Hepatocyte (in vitro differentiated cells): ENCODE measurements around the gene SLC23A2. TPM values are rescaled to one million over a fixed set of nuclear protein-coding genes. Genes with fewer than 3 reads are reported as not detected.

ENCODE experiments used
- DNase-seq: peaks from one replicate; pipeline ENCODE4 v3.0.0-alpha.2; 2016; ENCODE audit warnings: low spot score
- H2AFZ ChIP-seq: fragments of 200-600 bp; sonication (generic); 2 replicates; pipeline ENCODE4 v1.6.0; 2016; ENCODE audit warnings: antibody characterized with exemption, mild to moderate bottlenecking
- H3K27ac ChIP-seq: fragments of 200-600 bp; sonication (generic); 2 replicates; pipeline ENCODE4 v1.5.1; 2016; ENCODE audit warnings: mild to moderate bottlenecking
- H3K27me3 ChIP-seq: fragments of 200-600 bp; sonication (generic); 2 replicates; pipeline ENCODE4 v1.6.1; 2016
- H3K36me3 ChIP-seq: fragments of 200-600 bp; sonication (generic); replicated peaks from 2 replicates; pipeline ENCODE4 v1.5.1; 2016; ENCODE audit warnings: low read depth; ENCODE audit not compliant: insufficient read depth
- H3K4me1 ChIP-seq: fragments of 200-600 bp; sonication (generic); 2 replicates; pipeline ENCODE4 v1.5.1; 2016; ENCODE audit warnings: mild to moderate bottlenecking, moderate library complexity; ENCODE audit not compliant: insufficient read depth
- H3K4me2 ChIP-seq: fragments of 200-600 bp; sonication (generic); 2 replicates; pipeline ENCODE4 v1.6.0; 2016
- H3K4me3 ChIP-seq: fragments of 200-600 bp; sonication (generic); 2 replicates; pipeline ENCODE4 v1.5.1; 2016; ENCODE audit warnings: mild to moderate bottlenecking
- H3K79me2 ChIP-seq: fragments of 200-600 bp; sonication (generic); 2 replicates; pipeline ENCODE4 v1.6.0; 2017; ENCODE audit warnings: mild to moderate bottlenecking
- H3K9me2 ChIP-seq: fragments of 200-600 bp; sonication (generic); replicated peaks from 2 replicates; pipeline ENCODE4 v1.6.0; 2017; ENCODE audit warnings: mild to moderate bottlenecking; ENCODE audit not compliant: insufficient read depth
- H3K9me3 ChIP-seq: fragments of 200-600 bp; sonication (generic); 2 replicates; pipeline ENCODE4 v1.5.1; 2016; ENCODE audit warnings: low read depth, mild to moderate bottlenecking
- H4K20me1 ChIP-seq: fragments of 200-600 bp; sonication (generic); 2 replicates; pipeline ENCODE4 v1.6.0; 2016; ENCODE audit warnings: mild to moderate bottlenecking; ENCODE audit not compliant: insufficient read depth, poor library complexity, severe bottlenecking
- EZH2 ChIP-seq: fragments of 200-600 bp; sonication (generic); IDR thresholded peaks from 2 replicates; pipeline ENCODE4 v1.6.1; 2016; ENCODE audit warnings: antibody characterized with exemption, mild to moderate bottlenecking, borderline replicate concordance
- EZH2phosphoT487 ChIP-seq: fragments of 200-600 bp; sonication (generic); IDR thresholded peaks from one replicate; pipeline ENCODE4 v1.6.1; 2018; ENCODE audit warnings: antibody characterized with exemption, mild to moderate bottlenecking, low read depth, moderate library complexity; ENCODE audit not compliant: unreplicated experiment, severe bottlenecking
- WGBS: methylation state at CpG from one replicate; pipeline ENCODE4 v1.1.6; 2016; ENCODE audit warnings: low lambda C conversion rate; ENCODE audit errors: missing lambda C conversion rate; 5-methylcytosine and 5-hydroxymethylcytosine counted together
- polyA plus RNA-seq: library from polyadenylated mRNA; unstranded; fragments of >200 nt; fragmentation: Nextera tagmentation; extraction: Ambion mirVana; gene quantifications from 2 replicates; pipeline ENCODE4 v1.2.1, GENCODE V29; 2016
- total RNA-seq: library from RNA; depleted of rRNA; stranded (reverse); fragments of >200 nt; gene quantifications from 2 replicates; pipeline ENCODE4 v1.2.3, GENCODE V29; 2014
- TF ChIP-seq, protein P1 (sequence below): fragments of 200-600 bp; sonication (generic); IDR thresholded peaks from 2 replicates; pipeline ENCODE4 v1.5.1; 2016; ENCODE audit warnings: antibody characterized with exemption, mild to moderate bottlenecking; ENCODE audit not compliant: poor library complexity

SLC23A2 gene
- total and polyA plus RNA-seq, 2 experiments from 2014 or later, result 8.2 to 13.3 TPM

DNA sequence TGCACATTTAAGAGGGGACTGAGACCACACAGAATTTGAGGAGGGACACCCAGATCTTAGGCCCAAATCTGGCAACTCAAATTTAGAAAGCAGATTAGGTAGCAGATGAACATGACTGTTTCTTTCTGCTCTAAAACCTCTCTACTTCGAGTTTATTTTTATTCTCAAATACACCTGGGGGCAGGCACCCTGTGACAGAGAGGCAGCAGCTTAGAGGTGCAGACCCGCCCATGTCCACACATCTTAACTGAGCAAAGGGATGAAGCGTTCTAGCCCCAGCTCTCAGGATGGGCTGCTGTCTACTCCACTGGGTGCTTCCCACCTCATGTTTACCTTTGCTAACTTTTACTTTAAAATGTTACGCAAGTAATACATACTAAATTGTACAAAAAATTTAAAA, 125.0 kb downstream of the SLC23A2 start:
- Histone ChIP-seq H3K9me3 (no peaks in the 10 kb centered on the region), H4K20me1 (no peaks in the 10 kb centered on the region), H3K4me3 (no peak overlapping the region), H3K36me3 (no peaks in the 10 kb centered on the region), H3K27ac (no peak overlapping the region), H3K79me2 (no peaks in the 10 kb centered on the region), H3K27me3 (no peaks in the 10 kb centered on the region), H3K4me1 (no peaks in the 10 kb centered on the region), H3K9me2 (no peaks in the 10 kb centered on the region), H3K4me2 (no peak overlapping the region), H2AFZ (no peak overlapping the region)
- WGBS, result 86% methylated on average over 4 of the region's 4 CpGs
- no peak for TF ChIP-seq EZH2phosphoT487
- DNase-seq, result no peak

DNA sequence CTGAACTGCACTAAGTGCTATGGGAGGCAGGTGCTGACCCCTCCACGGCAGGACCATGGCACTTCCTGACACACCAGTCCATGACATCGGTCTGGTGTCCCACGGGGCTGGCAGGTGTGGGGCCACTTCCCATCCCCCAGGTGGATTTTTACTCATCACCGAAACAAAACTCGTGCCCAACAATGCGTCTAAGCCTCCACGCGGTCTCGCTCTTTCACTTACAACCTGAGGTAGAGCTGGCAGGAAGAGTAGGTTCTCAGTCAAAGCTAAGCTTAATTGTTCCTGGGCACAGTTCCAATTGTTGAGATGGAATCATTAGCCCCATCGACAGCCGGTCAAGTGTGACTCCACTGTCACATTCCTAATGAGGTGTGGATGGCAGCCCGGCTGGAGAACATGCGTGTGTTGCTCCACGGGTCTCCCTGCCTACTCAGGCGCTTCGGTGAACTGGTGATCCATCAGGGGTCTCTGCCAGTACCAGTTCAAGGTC, 125.7 kb downstream of the SLC23A2 start:
- TF ChIP-seq EZH2phosphoT487 (no peak), EZH2 (no peak)
- TF ChIP-seq, protein P1, sequence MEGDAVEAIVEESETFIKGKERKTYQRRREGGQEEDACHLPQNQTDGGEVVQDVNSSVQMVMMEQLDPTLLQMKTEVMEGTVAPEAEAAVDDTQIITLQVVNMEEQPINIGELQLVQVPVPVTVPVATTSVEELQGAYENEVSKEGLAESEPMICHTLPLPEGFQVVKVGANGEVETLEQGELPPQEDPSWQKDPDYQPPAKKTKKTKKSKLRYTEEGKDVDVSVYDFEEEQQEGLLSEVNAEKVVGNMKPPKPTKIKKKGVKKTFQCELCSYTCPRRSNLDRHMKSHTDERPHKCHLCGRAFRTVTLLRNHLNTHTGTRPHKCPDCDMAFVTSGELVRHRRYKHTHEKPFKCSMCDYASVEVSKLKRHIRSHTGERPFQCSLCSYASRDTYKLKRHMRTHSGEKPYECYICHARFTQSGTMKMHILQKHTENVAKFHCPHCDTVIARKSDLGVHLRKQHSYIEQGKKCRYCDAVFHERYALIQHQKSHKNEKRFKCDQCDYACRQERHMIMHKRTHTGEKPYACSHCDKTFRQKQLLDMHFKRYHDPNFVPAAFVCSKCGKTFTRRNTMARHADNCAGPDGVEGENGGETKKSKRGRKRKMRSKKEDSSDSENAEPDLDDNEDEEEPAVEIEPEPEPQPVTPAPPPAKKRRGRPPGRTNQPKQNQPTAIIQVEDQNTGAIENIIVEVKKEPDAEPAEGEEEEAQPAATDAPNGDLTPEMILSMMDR, result no peak
- WGBS, result 97% methylated on average over 16 of the region's 16 CpGs

DNA sequence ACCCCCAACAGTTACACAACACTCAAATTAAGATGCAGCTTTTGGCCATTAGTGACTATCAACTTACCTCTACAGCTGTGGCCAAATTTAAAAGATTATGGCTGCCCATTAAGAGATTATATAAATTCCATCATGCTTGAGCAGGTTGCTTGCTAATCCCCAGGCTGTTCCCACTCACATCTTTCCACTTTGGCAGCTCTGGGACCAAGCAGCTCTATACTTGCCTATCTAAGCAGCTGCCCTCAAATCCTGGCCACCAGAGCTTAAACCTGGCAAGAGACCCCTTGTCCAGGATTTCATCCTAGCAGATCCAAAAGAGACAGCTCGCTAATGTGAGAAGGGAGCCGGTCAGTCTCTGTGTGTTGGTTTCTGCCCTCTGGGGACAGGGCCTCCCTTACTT, 127.9 kb downstream of the SLC23A2 start:
- H4K20me1 ChIP-seq, result no peaks in the 10 kb centered on the region
- H3K4me2 ChIP-seq, result no peak overlapping the region
- no peaks in the 10 kb centered on the region for H3K27me3 ChIP-seq
- H3K27ac ChIP-seq, result no peak overlapping the region
- TF ChIP-seq EZH2phosphoT487 (no peak), EZH2 (no peak)
- TF ChIP-seq, protein P1, result no peak
- no peak overlapping the region for H3K4me3 ChIP-seq
- no peak overlapping the region for H2AFZ ChIP-seq
- DNase-seq, result no peak
- H3K4me1 ChIP-seq, result no peaks in the 10 kb centered on the region
- H3K9me2 ChIP-seq, result no peaks in the 10 kb centered on the region
- WGBS, result 98% methylated on average over 2 of the region's 2 CpGs
- H3K9me3 ChIP-seq, result no peaks in the 10 kb centered on the region
- H3K36me3 ChIP-seq, result no peaks in the 10 kb centered on the region
- no peaks in the 10 kb centered on the region for H3K79me2 ChIP-seq

More for the DNA sequence above, 125.7 kb downstream of the SLC23A2 start:
- Histone ChIP-seq H3K27me3 (no peaks in the 10 kb centered on the region), H2AFZ (no peak overlapping the region), H3K27ac (no peak overlapping the region), H3K36me3 (no peaks in the 10 kb centered on the region), H3K4me1 (no peaks in the 10 kb centered on the region), H3K9me3 (no peaks in the 10 kb centered on the region), H4K20me1 (no peaks in the 10 kb centered on the region), H3K9me2 (no peaks in the 10 kb centered on the region), H3K4me2 (no peak overlapping the region), H3K4me3 (no peak overlapping the region), H3K79me2 (no peaks in the 10 kb centered on the region)
- DNase-seq, result no peak

DNA sequence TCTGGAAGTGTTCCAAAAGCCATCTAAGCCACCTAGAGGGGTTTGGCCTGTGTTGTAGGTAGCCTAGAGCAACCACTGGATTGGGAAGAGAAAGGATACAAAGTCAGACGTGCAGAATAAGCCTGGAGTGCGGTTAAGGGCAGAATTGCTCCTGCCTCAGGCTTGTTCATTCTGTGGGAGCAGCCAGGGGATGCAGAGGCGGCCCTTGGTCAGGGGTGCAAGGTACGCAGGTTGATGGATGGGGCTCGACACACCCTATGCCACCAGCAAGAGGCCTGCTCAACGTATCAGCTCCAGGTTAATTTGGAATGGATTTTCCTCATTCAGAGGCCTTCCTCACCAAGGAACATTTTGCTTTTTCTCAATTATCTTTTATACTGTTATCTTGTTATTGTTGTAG, 129.8 kb downstream of the SLC23A2 start:
- Histone ChIP-seq H3K9me3 (no peaks in the 10 kb centered on the region), H2AFZ (no peak overlapping the region), H3K27me3 (no peaks in the 10 kb centered on the region), H3K4me1 (no peaks in the 10 kb centered on the region), H4K20me1 (no peaks in the 10 kb centered on the region), H3K27ac (no peak overlapping the region), H3K9me2 (no peaks in the 10 kb centered on the region), H3K4me2 (no peak overlapping the region), H3K4me3 (no peak overlapping the region), H3K36me3 (no peaks in the 10 kb centered on the region), H3K79me2 (no peaks in the 10 kb centered on the region)
- DNase-seq, result no peak
- WGBS, result 96% methylated on average over 6 of the region's 6 CpGs
- TF ChIP-seq EZH2phosphoT487 (no peak), EZH2 (no peak)
- TF ChIP-seq, protein P1, result no peak
